RPMI8226 (cell line): ENCODE data around the gene IL24.

ENCODE experiments used
- DNase-seq: peaks from one replicate; pipeline ENCODE4 v3.0.0-alpha.2; 2015

Gene IL24

GRCh38 chr1:206882555-206882954 lies 14.7 kb upstream of the IL24 start:
- no peak for DNase-seq

GRCh38 chr1:206883160-206883559 lies 14.1 kb upstream of the IL24 start:
- DNase-seq, result no peak

- no peak for DNase-seq
Measured at GRCh38 chr1:206883876-206884275, 13.4 kb upstream of the IL24 start.

- no peak for DNase-seq
Measured at GRCh38 chr1:206885341-206886060, 11.7 kb upstream of the IL24 start.

- no peak for DNase-seq
Measured at GRCh38 chr1:206886831-206887230, 10.4 kb upstream of the IL24 start.

GRCh38 chr1:206887701-206888100 lies 9.5 kb upstream of the IL24 start:
- no peak for DNase-seq

- no peak for DNase-seq
Measured at GRCh38 chr1:206890125-206891060, 6.8 kb upstream of the IL24 start.

- no peak for DNase-seq
Measured at GRCh38 chr1:206891412-206891811, 5.8 kb upstream of the IL24 start.

GRCh38 chr1:206892351-206892984 lies 4.8 kb upstream of the IL24 start:
- no peak for DNase-seq

- DNase-seq, result no peak
Measured at GRCh38 chr1:206893380-206893779, 3.9 kb upstream of the IL24 start.

GRCh38 chr1:206895325-206895724 lies 1.9 kb upstream of the IL24 start:
- DNase-seq, result no peak

GRCh38 chr1:206895837-206896242 lies 1.4 kb upstream of the IL24 start:
- no peak for DNase-seq

GRCh38 chr1:206896261-206896660 lies 982 bp upstream of the IL24 start:
- no peak for DNase-seq

- DNase-seq, result no peak
Measured at GRCh38 chr1:206898089-206898914, 1.1 kb downstream of the IL24 start.

- no peak for DNase-seq
Measured at GRCh38 chr1:206898915-206899431, 1.7 kb downstream of the IL24 start.

GRCh38 chr1:206899717-206900116 lies 2.5 kb downstream of the IL24 start:
- no peak for DNase-seq

GRCh38 chr1:206900149-206900548 lies 2.9 kb downstream of the IL24 start:
- no peak for DNase-seq

GRCh38 chr1:206901944-206902343 lies 4.7 kb downstream of the IL24 start:
- DNase-seq, result no peak

- no peak for DNase-seq
Measured at GRCh38 chr1:206902702-206903101, 5.5 kb downstream of the IL24 start.

GRCh38 chr1:206903687-206904086 lies 6.4 kb downstream of the IL24 start:
- no peak for DNase-seq

- DNase-seq, result no peak
Measured at GRCh38 chr1:206904423-206905142, 7.3 kb downstream of the IL24 start.
